HG02884 (cell line): ENCODE results near the gene ABR.
"Not testable (repeated sequence)": the region's sequence is repeated elsewhere in the genome, so short reads cannot be mapped to it uniquely, and the experiment has no call there.

Experiments
- ATAC-seq: cut with Tn5 transposase; IDR thresholded peaks from one replicate; pipeline ENCODE4 v1.9.1; 2021; ENCODE audit warnings: mild to moderate bottlenecking, moderate library complexity; ENCODE audit not compliant: unreplicated experiment

The ABR gene

GRCh38 chr17:1150863-1151600 lies 28.7 kb downstream of the ABR start:
- no peak for ATAC-seq

- ATAC-seq = no peak
Measured at GRCh38 chr17:1149869-1150268, 29.9 kb downstream of the ABR start.

- ATAC-seq = no peak
Measured at GRCh38 chr17:1147664-1148063, 32.1 kb downstream of the ABR start.

- no peak for ATAC-seq
Measured at GRCh38 chr17:1146561-1147265, 33.1 kb downstream of the ABR start.

DNA sequence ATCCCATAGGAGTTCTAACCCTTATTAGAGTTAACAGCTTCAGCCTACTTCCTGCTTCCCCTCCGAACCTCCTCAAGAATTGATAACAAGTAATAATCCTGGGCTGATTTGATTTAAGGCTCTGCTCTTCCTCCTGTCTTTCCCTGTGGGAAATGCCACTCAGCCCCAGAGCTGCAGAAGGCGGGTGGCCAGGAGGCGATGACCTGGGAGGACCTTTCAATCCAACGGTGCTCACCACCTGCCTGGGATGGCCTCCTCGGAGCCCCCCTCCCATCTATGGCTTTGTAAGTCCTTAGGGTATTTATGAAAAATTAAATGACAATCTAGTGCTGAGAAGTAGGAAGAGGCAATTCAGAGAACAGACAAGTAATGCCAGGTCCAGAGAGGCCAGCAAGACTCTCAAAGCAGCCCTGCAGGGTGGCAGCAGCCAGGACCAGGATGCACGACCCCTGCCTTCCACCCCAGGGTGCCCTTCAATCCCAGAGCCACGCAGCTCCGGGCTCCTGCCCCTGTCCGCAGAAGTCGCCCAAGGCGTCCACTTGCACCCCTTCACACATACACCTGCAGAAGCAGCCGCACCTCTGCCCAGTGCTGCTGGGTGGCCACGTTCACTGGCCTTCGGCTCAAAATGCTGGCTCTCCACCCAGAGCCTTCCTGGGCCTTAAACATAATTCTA lies 34.3 kb downstream of the ABR start:
- ATAC-seq = no peak

GRCh38 chr17:1144162-1144561 lies 35.6 kb downstream of the ABR start:
- no peak for ATAC-seq

DNA sequence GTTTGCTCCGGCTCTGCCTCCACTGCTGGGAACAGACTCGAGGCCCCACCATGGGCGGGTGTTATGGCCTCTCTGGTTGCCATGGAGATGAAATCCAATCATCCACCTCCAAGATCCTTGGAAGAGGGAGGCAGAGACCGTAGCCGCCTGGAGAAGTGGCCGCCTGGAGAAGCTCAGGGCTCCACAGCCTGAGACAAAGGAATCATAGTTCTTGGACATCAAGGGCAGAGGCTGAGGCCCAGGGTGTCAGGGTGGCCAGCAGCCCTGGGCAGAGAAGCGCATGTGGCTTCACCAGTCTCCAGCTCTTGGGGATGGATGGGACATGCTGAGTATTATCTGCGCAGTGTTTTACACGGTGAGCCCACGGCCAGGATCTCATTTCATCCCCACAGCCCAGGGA lies 36.2 kb downstream of the ABR start:
- ATAC-seq = no peak

- ATAC-seq = no peak
Measured at GRCh38 chr17:1142561-1142971, 37.2 kb downstream of the ABR start.

- ATAC-seq = no peak
Measured at GRCh38 chr17:1137465-1137894, 42.3 kb downstream of the ABR start.

GRCh38 chr17:1136748-1137147 lies 43.0 kb downstream of the ABR start:
- ATAC-seq = no peak

DNA sequence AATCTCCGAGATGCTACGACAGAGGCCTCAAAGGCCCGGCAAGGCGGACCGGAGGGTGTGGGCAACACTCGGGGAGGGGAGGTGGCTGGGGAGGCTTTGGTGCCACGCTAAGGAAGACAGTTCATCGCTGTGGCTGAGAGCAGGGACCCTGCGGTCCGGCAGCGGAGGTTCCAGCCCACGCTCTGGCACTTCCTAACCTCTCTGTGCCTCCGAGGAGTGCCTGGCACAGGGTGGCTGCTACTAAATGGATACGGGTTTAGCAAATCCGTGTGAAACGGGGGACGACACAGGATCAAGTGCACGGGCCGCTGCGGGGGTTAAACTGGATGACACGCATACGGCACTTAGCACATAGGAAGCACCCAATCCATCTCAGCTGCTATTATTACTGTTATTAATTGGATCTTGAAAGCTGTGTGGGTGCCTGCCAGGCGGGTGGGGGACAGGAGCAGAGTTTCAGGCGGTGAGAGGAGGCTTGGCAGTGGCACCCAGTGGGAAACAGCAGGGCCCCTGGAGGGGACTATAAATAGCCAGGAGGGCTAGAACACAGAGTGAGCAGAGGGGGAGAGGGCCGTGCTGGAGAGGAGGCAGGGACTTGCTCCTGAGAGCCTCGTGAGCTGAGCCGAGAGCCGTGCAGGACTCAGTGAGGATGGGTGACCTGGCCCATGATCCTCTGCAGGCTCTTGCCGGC lies 45.0 kb downstream of the ABR start:
- no peak for ATAC-seq

- no peak for ATAC-seq
Measured at GRCh38 chr17:1130191-1130590, 49.6 kb downstream of the ABR start.

DNA sequence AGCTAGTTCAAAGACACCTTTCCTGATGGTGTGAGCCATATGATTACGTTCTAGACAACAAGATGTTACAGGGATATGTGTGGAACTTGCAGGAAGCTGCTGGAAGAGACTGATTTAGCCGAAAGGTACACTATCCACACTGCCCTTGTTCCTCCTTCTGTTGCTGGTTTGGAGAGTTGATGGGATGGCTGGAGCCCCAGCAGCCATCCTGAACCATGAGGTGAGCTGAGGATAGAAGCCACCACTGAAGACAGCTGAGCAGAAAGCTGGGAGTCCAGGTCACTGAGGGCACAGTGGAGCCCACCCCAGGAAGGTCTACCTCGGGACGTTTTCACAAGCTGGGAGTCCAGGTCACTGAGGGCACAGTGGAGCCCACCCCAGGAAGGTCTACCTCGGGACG lies 51.3 kb downstream of the ABR start:
- not testable (repeated sequence) for ATAC-seq

- ATAC-seq = no peak
Measured at GRCh38 chr17:1126801-1127550, 52.8 kb downstream of the ABR start.

DNA sequence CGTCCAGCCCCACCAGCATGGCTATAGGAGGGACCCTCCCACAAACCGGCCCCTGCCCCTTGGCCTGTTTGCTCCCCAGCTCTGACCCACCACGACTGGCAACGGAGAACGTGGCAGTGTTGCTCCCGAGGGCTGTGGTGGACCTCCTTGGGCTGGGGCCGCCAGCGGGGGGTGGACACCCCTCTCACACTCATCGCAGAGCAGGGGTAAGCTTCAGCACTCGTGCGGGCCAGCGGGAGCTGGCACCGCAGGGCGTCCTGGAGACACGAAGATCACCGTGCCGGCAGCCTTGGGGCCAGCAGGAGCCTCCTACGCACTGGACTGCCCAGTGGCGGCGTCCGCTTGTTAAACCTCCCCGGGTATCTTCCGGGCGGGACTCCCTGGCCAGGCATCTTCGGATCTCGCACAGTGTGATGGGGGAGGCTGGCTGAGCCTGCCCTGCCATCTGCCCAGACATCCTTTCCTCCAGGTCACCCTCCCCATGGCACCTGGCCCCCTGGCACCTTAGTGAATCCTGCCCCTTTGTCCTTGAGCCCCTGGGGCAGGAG lies 53.5 kb downstream of the ABR start:
- ATAC-seq = no peak

DNA sequence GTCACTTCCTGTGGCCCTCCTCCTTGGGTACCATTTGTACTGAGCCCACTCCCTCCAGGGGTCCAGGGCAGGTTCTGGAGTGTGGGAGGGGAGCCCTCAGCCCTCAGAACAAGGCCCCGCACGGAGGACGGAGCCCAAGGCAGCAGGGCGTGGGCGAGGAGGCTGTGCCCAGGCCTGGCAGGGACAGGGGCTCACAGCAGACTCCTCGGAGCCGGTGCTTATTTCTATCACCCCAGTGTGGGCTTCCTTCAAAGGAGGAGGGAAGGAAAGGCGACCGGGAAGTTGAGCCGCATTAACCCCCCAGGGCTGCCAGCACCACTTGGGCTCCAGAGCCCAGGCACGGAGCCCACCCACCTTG lies 54.0 kb downstream of the ABR start:
- no peak for ATAC-seq

GRCh38 chr17:1124896-1125787 lies 54.6 kb downstream of the ABR start:
- no peak for ATAC-seq

- ATAC-seq = no peak
Measured at GRCh38 chr17:1123921-1124715, 55.7 kb downstream of the ABR start.

GRCh38 chr17:1123393-1123831 lies 56.4 kb downstream of the ABR start:
- no peak for ATAC-seq
